Glutamatergic neuron (in vitro differentiated cells): ENCODE results near the gene SLC13A3. TPM values are rescaled to one million over a fixed set of nuclear protein-coding genes. Genes with fewer than 3 reads are reported as not detected.
A peak's percentile ranks its signal among the peaks of the same experiment; 100 is the strongest.

Experiments
- DNase-seq: peaks from one replicate; pipeline ENCODE4 v3.0.0; 2022
- H3K27ac Mint-ChIP-seq: one replicate; pipeline ENCODE4 v1.8.0; 2020; ENCODE audit warnings: mild to moderate bottlenecking, mixed read lengths, inconsistent platforms; ENCODE audit not compliant: unreplicated experiment
- H3K27me3 Mint-ChIP-seq: one replicate; pipeline ENCODE4 v1.8.0; 2020; ENCODE audit warnings: mild to moderate bottlenecking, moderate library complexity, mixed read lengths, inconsistent platforms; ENCODE audit not compliant: unreplicated experiment
- H3K36me3 Mint-ChIP-seq: one replicate; pipeline ENCODE4 v1.8.0; 2020; ENCODE audit warnings: mild to moderate bottlenecking, mixed read lengths, inconsistent platforms; ENCODE audit not compliant: unreplicated experiment
- H3K4me1 Mint-ChIP-seq: one replicate; pipeline ENCODE4 v1.8.0; 2020; ENCODE audit warnings: mild to moderate bottlenecking, low read depth, mixed read lengths, inconsistent platforms; ENCODE audit not compliant: unreplicated experiment
- H3K4me3 Mint-ChIP-seq: one replicate; pipeline ENCODE4 v1.8.0; 2020; ENCODE audit warnings: mild to moderate bottlenecking, mixed read lengths, inconsistent platforms; ENCODE audit not compliant: unreplicated experiment
- H3K9me3 Mint-ChIP-seq: one replicate; pipeline ENCODE4 v1.8.0; 2020; ENCODE audit warnings: mild to moderate bottlenecking, moderate library complexity, mixed read lengths, inconsistent platforms; ENCODE audit not compliant: unreplicated experiment
- CTCF ChIP-seq: fragments of 200-600 bp; sonication (generic); IDR thresholded peaks from one replicate; pipeline ENCODE4 v1.5.0; 2021; ENCODE audit not compliant: partially characterized antibody, unreplicated experiment
- total RNA-seq: library from RNA; stranded (reverse); fragmentation: NEBNext Ultra II Directional; extraction: Animal tissue kit (Norgen Biotek cat#: 25700); gene quantifications from one replicate; pipeline ENCODE4 v1.2.1, GENCODE V29; 2021; ENCODE audit not compliant: unreplicated experiment

The SLC13A3 gene
- total RNA-seq, 1 donor from 2014 or later, result 5.8 TPM

GRCh38 chr20:46657137-46657536 lies 5.9 kb upstream of the SLC13A3 start:
- DNase-seq, result no peak
- Mint-ChIP-seq H3K27me3 (no peaks in the 10 kb centered on the region), H3K4me3 (no peak overlapping the region), H3K9me3 (no peaks in the 10 kb centered on the region), H3K36me3 (peaks cover 15% of the 10 kb centered on the region), H3K27ac (no peak overlapping the region), H3K4me1 (no peaks in the 10 kb centered on the region)
- TF ChIP-seq CTCF, result no peak

GRCh38 chr20:46652699-46653098 lies 1.4 kb upstream of the SLC13A3 start:
- no peak for TF ChIP-seq CTCF
- H3K27me3 Mint-ChIP-seq, result peaks cover 12% of the 10 kb centered on the region
- H3K27ac Mint-ChIP-seq, result no peak overlapping the region
- H3K36me3 Mint-ChIP-seq, result peaks cover 19% of the 10 kb centered on the region
- H3K4me3 Mint-ChIP-seq, result no peak overlapping the region
- no peaks in the 10 kb centered on the region for H3K9me3 Mint-ChIP-seq
- no peak for DNase-seq
- H3K4me1 Mint-ChIP-seq, result peaks cover 16% of the 10 kb centered on the region

- Mint-ChIP-seq H3K27ac (peak overlapping the region; percentile 60), H3K4me3 (peak overlapping the region; percentile 85), H3K27me3 (peaks cover 12% of the 10 kb centered on the region), H3K36me3 (peaks cover 9% of the 10 kb centered on the region), H3K4me1 (peaks cover 22% of the 10 kb centered on the region), H3K9me3 (no peaks in the 10 kb centered on the region)
- DNase-seq, result no peak
- peak; percentile 19 for TF ChIP-seq CTCF
Measured at GRCh38 chr20:46650575-46651090, 626 bp downstream of the SLC13A3 start.

GRCh38 chr20:46649965-46650542 lies 1.2 kb downstream of the SLC13A3 start:
- no peak for DNase-seq
- H3K27me3 Mint-ChIP-seq, result peaks cover 13% of the 10 kb centered on the region
- H3K4me3 Mint-ChIP-seq, result no peak overlapping the region
- peaks cover 23% of the 10 kb centered on the region for H3K4me1 Mint-ChIP-seq
- H3K27ac Mint-ChIP-seq, result no peak overlapping the region
- peaks cover 9% of the 10 kb centered on the region for H3K36me3 Mint-ChIP-seq
- H3K9me3 Mint-ChIP-seq, result no peaks in the 10 kb centered on the region
- TF ChIP-seq CTCF, result no peak

GRCh38 chr20:46649650-46649949 lies 1.7 kb downstream of the SLC13A3 start:
- no peak for TF ChIP-seq CTCF
- H3K36me3 Mint-ChIP-seq, result peaks cover 9% of the 10 kb centered on the region
- no peak overlapping the region for H3K27ac Mint-ChIP-seq
- DNase-seq, result no peak
- H3K27me3 Mint-ChIP-seq, result peaks cover 15% of the 10 kb centered on the region
- no peaks in the 10 kb centered on the region for H3K9me3 Mint-ChIP-seq
- peaks cover 26% of the 10 kb centered on the region for H3K4me1 Mint-ChIP-seq
- no peak overlapping the region for H3K4me3 Mint-ChIP-seq
